Activated T-helper 1 cell treated with anti-CD3 and anti-CD28 coated beads, Interleukin-12 subunit alpha, Interleukin-12 subunit beta, Interleukin-2, Interleukin-4 antibody, amounts not matched to agents 30 ng/mL and 10 ng/mL and 1 ng/mL, durations not matched to agents 14 hours and 24 hours and 36 hours (primary cell): ENCODE measurements around the gene GRAMD2B. TPM values are rescaled to one million over a fixed set of nuclear protein-coding genes. Genes with fewer than 3 reads are reported as not detected.
"Not testable (repeated sequence)": the region's sequence is repeated elsewhere in the genome, so short reads cannot be mapped to it uniquely, and the experiment has no call there.

Experiments
- DNase-seq: peaks from one replicate; pipeline ENCODE4 v3.0.0; 2021; ENCODE audit warnings: low spot score
- H3K27ac Mint-ChIP-seq: one replicate; pipeline ENCODE4 v1.8.0; 2021; ENCODE audit warnings: mild to moderate bottlenecking, mixed read lengths
- H3K27me3 Mint-ChIP-seq: one replicate; pipeline ENCODE4 v1.8.0; 2022; ENCODE audit warnings: mild to moderate bottlenecking, moderate library complexity, mixed read lengths; ENCODE audit not compliant: insufficient read depth
- H3K36me3 Mint-ChIP-seq: one replicate; pipeline ENCODE4 v1.8.0; 2021; ENCODE audit warnings: low read depth, mixed read lengths
- H3K4me1 Mint-ChIP-seq: one replicate; pipeline ENCODE4 v1.8.0; 2021; ENCODE audit warnings: low read depth, mixed read lengths
- H3K4me3 Mint-ChIP-seq: one replicate; pipeline ENCODE4 v1.8.0; 2021; ENCODE audit warnings: mild to moderate bottlenecking, moderate library complexity, mixed read lengths
- H3K9me3 Mint-ChIP-seq: one replicate; pipeline ENCODE4 v1.8.0; 2021; ENCODE audit warnings: mixed read lengths
- intact Hi-C: fragments of 100-400 bp; cut with micrococcal nuclease; formaldehyde crosslinking; loops from one replicate; pipeline ENCODE4 v1.15.1; 2024
- total RNA-seq: library from RNA; stranded (reverse); gene quantifications from 2 replicates; pipeline ENCODE4 v1.2.3, GENCODE V29; 2022

Gene GRAMD2B
- 8.3 and 9.5 TPM in 2 replicates for total RNA-seq

GRCh38 chr5:126422994-126423788 lies at the start of gene GRAMD2B:
TSS of gene GRAMD2B (plus strand) at chr5:126423409. CDS start at chr5:126423607, 198 bp downstream.
- intact Hi-C loops = loop anchor here (1.0 to 5.0 kb wide), 7 partner anchors 15 to 1364 kb away; partner anchors contain the start of genes MARCHF3, PHAX and PRRC1
- peaks cover 40% of the 10 kb centered on the region for H3K4me1 Mint-ChIP-seq
- H3K36me3 Mint-ChIP-seq = no peaks in the 10 kb centered on the region
- DNase-seq = peak; percentile 53
- H3K27me3 Mint-ChIP-seq = no peaks in the 10 kb centered on the region
- H3K9me3 Mint-ChIP-seq = peaks cover 3% of the 10 kb centered on the region
- H3K27ac Mint-ChIP-seq = peak within 1 kb of the TSS; percentile 81
- peak within 1 kb of the TSS; percentile 86 for H3K4me3 Mint-ChIP-seq

GRCh38 chr5:126374109-126374416 lies 49.1 kb upstream of the GRAMD2B start:
- H3K9me3 Mint-ChIP-seq = no peaks in the 10 kb centered on the region
- intact Hi-C loops = no loop called here
- no peak overlapping the region for H3K4me3 Mint-ChIP-seq
- H3K36me3 Mint-ChIP-seq = no peaks in the 10 kb centered on the region
- peaks cover 2% of the 10 kb centered on the region for H3K27me3 Mint-ChIP-seq
- H3K27ac Mint-ChIP-seq = no peak overlapping the region
- DNase-seq = no peak
- H3K4me1 Mint-ChIP-seq = no peaks in the 10 kb centered on the region

- intact Hi-C loops = no loop called here
- peaks cover 5% of the 10 kb centered on the region for H3K27me3 Mint-ChIP-seq
- no peak overlapping the region for H3K27ac Mint-ChIP-seq
- no peak overlapping the region for H3K4me3 Mint-ChIP-seq
- no peaks in the 10 kb centered on the region for H3K36me3 Mint-ChIP-seq
- H3K4me1 Mint-ChIP-seq = no peaks in the 10 kb centered on the region
- no peaks in the 10 kb centered on the region for H3K9me3 Mint-ChIP-seq
- no peak for DNase-seq
These were observed 46.8 kb upstream of the GRAMD2B start for GRCh38 chr5:126376443-126376842.

GRCh38 chr5:126377424-126377823 lies 45.8 kb upstream of the GRAMD2B start:
- no peaks in the 10 kb centered on the region for H3K4me1 Mint-ChIP-seq
- intact Hi-C loops = no loop called here
- H3K36me3 Mint-ChIP-seq = no peaks in the 10 kb centered on the region
- no peak for DNase-seq
- H3K4me3 Mint-ChIP-seq = no peak overlapping the region
- no peaks in the 10 kb centered on the region for H3K9me3 Mint-ChIP-seq
- H3K27me3 Mint-ChIP-seq = peaks cover 3% of the 10 kb centered on the region
- no peak overlapping the region for H3K27ac Mint-ChIP-seq

GRCh38 chr5:126380316-126380715 lies 42.9 kb upstream of the GRAMD2B start:
- H3K4me3 Mint-ChIP-seq, DNase-seq, H3K4me1 Mint-ChIP-seq, H3K36me3 Mint-ChIP-seq, intact Hi-C loops, H3K27me3 Mint-ChIP-seq, H3K27ac Mint-ChIP-seq, H3K9me3 Mint-ChIP-seq: not testable (repeated sequence)

GRCh38 chr5:126383246-126383645 lies 40.0 kb upstream of the GRAMD2B start:
- no peak for DNase-seq
- Mint-ChIP-seq H3K27ac (no peak overlapping the region), H3K4me1 (no peaks in the 10 kb centered on the region), H3K4me3 (no peak overlapping the region), H3K36me3 (no peaks in the 10 kb centered on the region), H3K27me3 (peaks cover 3% of the 10 kb centered on the region), H3K9me3 (no peaks in the 10 kb centered on the region)
- intact Hi-C loops = no loop called here

GRCh38 chr5:126383776-126384175 lies 39.4 kb upstream of the GRAMD2B start:
- Mint-ChIP-seq H3K4me3 (no peak overlapping the region), H3K27me3 (peaks cover 3% of the 10 kb centered on the region), H3K36me3 (no peaks in the 10 kb centered on the region), H3K4me1 (no peaks in the 10 kb centered on the region), H3K27ac (no peak overlapping the region), H3K9me3 (no peaks in the 10 kb centered on the region)
- DNase-seq = no peak
- intact Hi-C loops = no loop called here

- no peaks in the 10 kb centered on the region for H3K9me3 Mint-ChIP-seq
- DNase-seq = no peak
- intact Hi-C loops = no loop called here
- H3K36me3 Mint-ChIP-seq = no peaks in the 10 kb centered on the region
- no peaks in the 10 kb centered on the region for H3K4me1 Mint-ChIP-seq
- no peak overlapping the region for H3K27ac Mint-ChIP-seq
- peaks cover 3% of the 10 kb centered on the region for H3K27me3 Mint-ChIP-seq
- H3K4me3 Mint-ChIP-seq = no peak overlapping the region
These were observed 38.2 kb upstream of the GRAMD2B start for GRCh38 chr5:126384985-126385384.

GRCh38 chr5:126385524-126386502 lies 37.4 kb upstream of the GRAMD2B start:
- no peak overlapping the region for H3K4me3 Mint-ChIP-seq
- H3K27ac Mint-ChIP-seq = no peak overlapping the region
- H3K4me1 Mint-ChIP-seq = no peaks in the 10 kb centered on the region
- H3K27me3 Mint-ChIP-seq = no peaks in the 10 kb centered on the region
- no peaks in the 10 kb centered on the region for H3K9me3 Mint-ChIP-seq
- no peaks in the 10 kb centered on the region for H3K36me3 Mint-ChIP-seq
- no peak for DNase-seq
- intact Hi-C loops = no loop called here

- H3K36me3 Mint-ChIP-seq = no peaks in the 10 kb centered on the region
- no peak for DNase-seq
These were observed 34.0 kb upstream of the GRAMD2B start for GRCh38 chr5:126389179-126389578.

GRCh38 chr5:126390051-126390450 lies 33.2 kb upstream of the GRAMD2B start:
- H3K9me3 Mint-ChIP-seq = no peaks in the 10 kb centered on the region
- intact Hi-C loops = no loop called here
- H3K36me3 Mint-ChIP-seq = no peaks in the 10 kb centered on the region
- DNase-seq = no peak
- H3K4me3 Mint-ChIP-seq = no peak overlapping the region
- peaks cover 2% of the 10 kb centered on the region for H3K27me3 Mint-ChIP-seq
- H3K27ac Mint-ChIP-seq = no peak overlapping the region
- no peaks in the 10 kb centered on the region for H3K4me1 Mint-ChIP-seq

More at GRCh38 chr5:126389179-126389578, 34.0 kb upstream of the GRAMD2B start:
- Mint-ChIP-seq H3K4me1 (no peaks in the 10 kb centered on the region), H3K4me3 (no peak overlapping the region), H3K27ac (no peak overlapping the region), H3K27me3 (peaks cover 2% of the 10 kb centered on the region), H3K9me3 (no peaks in the 10 kb centered on the region)
- intact Hi-C loops = no loop called here

GRCh38 chr5:126391386-126391785 lies 31.8 kb upstream of the GRAMD2B start:
- Mint-ChIP-seq H3K9me3 (no peaks in the 10 kb centered on the region), H3K36me3 (no peaks in the 10 kb centered on the region), H3K27ac (no peak overlapping the region), H3K4me1 (no peaks in the 10 kb centered on the region), H3K27me3 (peaks cover 4% of the 10 kb centered on the region), H3K4me3 (no peak overlapping the region)
- DNase-seq = no peak
- intact Hi-C loops = no loop called here

GRCh38 chr5:126394211-126394788 lies 28.9 kb upstream of the GRAMD2B start:
- Mint-ChIP-seq H3K4me3 (no peak overlapping the region), H3K27me3 (peaks cover 12% of the 10 kb centered on the region), H3K4me1 (no peaks in the 10 kb centered on the region), H3K9me3 (peaks cover 5% of the 10 kb centered on the region), H3K27ac (no peak overlapping the region), H3K36me3 (no peaks in the 10 kb centered on the region)
- intact Hi-C loops = no loop called here
- no peak for DNase-seq
